BJ (cell line): Measurements from ENCODE around the gene SNX4. TPM values are rescaled to one million over a fixed set of nuclear protein-coding genes. Genes with fewer than 3 reads are reported as not detected.

Source experiments
- CTCF ChIA-PET: fragments of 350-600 bp; formaldehyde crosslinking; extraction: SDS; loops from one replicate; lab custom pipeline; 2021; ENCODE audit warnings: antibody characterized with exemption, inconsistent platforms; lab: Yijun Ruan, JAX
- POLR2A ChIA-PET: fragments of 300-600 bp; sonication (Branson Sonifier 250); formaldehyde crosslinking; extraction: SDS; loops from one replicate; lab custom pipeline; 2021; ENCODE audit warnings: antibody characterized with exemption; lab: Charles Lee
- DNase-seq: peaks from one replicate; pipeline ENCODE4 v3.0.0-alpha.2; 2011; ENCODE audit warnings: low read depth
- H3K27me3 ChIP-seq: 2 replicates; pipeline ENCODE4 v1.6.0; 2011; ENCODE audit warnings: low read length; ENCODE audit not compliant: control insufficient read depth, insufficient read depth
- H3K36me3 ChIP-seq: 2 replicates; pipeline ENCODE4 v1.5.1; 2011; ENCODE audit warnings: low read length; ENCODE audit not compliant: control insufficient read depth, insufficient read depth
- H3K4me3 ChIP-seq: 2 replicates; pipeline ENCODE4 v1.5.1; 2011; ENCODE audit warnings: low read depth, mild to moderate bottlenecking, control low read depth, low read length
- polyA plus RNA-seq: library from polyadenylated mRNA; depleted of rRNA; stranded (reverse); fragments of >200 nt; gene quantifications from 2 replicates; pipeline ENCODE4 v1.2.3, GENCODE V29; 2011
- TF ChIP-seq, protein P1 (sequence below): IDR thresholded peaks from 2 replicates; pipeline ENCODE4 v1.5.1; 2011; ENCODE audit warnings: low read depth, mild to moderate bottlenecking, control low read depth, inconsistent platforms, low read length, moderate library complexity; ENCODE audit not compliant: insufficient read depth

Gene SNX4
- polyA plus RNA-seq, 1 experiment = 6.4 TPM

DNA sequence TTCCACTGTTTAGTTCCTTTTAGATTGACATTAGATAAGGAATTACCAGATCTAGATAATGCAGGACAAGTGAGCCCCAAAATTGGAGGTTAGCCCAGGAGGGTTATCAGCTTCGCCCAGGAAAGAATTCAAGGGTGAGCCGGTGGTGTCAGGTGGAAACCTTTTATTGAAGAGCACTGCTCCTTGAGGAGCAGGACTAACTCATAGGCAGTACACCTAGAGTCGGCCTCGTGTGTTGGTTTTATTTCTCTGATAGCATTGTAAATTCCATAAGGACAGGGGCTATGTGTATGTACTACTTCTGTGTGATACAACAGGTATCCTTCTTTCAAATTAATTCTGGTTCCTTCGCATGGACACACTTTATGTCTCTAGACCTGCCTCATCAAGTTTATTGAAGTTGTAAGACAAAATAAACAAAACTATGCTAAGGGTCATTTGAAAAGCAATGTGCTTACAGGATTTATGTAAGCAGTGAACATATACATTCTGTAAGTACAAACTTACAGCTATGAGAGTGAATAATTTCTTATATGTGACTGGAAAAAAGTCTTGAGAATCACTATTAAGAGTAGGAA lies 57.2 kb downstream of the SNX4 start:
- no peak for DNase-seq
- Histone ChIP-seq H3K4me3 (no peak overlapping the region), H3K27me3 (no peaks in the 10 kb centered on the region), H3K36me3 (peaks cover 7% of the 10 kb centered on the region)
- CTCF ChIA-PET = interaction anchor here (0.9 kb wide), 1 partner anchor 123 kb away, joined by 3 read pairs; no protein-coding TSS in a partner anchor
- POLR2A ChIA-PET = no interaction called here
- TF ChIP-seq, protein P1, sequence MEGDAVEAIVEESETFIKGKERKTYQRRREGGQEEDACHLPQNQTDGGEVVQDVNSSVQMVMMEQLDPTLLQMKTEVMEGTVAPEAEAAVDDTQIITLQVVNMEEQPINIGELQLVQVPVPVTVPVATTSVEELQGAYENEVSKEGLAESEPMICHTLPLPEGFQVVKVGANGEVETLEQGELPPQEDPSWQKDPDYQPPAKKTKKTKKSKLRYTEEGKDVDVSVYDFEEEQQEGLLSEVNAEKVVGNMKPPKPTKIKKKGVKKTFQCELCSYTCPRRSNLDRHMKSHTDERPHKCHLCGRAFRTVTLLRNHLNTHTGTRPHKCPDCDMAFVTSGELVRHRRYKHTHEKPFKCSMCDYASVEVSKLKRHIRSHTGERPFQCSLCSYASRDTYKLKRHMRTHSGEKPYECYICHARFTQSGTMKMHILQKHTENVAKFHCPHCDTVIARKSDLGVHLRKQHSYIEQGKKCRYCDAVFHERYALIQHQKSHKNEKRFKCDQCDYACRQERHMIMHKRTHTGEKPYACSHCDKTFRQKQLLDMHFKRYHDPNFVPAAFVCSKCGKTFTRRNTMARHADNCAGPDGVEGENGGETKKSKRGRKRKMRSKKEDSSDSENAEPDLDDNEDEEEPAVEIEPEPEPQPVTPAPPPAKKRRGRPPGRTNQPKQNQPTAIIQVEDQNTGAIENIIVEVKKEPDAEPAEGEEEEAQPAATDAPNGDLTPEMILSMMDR = no peak

DNA sequence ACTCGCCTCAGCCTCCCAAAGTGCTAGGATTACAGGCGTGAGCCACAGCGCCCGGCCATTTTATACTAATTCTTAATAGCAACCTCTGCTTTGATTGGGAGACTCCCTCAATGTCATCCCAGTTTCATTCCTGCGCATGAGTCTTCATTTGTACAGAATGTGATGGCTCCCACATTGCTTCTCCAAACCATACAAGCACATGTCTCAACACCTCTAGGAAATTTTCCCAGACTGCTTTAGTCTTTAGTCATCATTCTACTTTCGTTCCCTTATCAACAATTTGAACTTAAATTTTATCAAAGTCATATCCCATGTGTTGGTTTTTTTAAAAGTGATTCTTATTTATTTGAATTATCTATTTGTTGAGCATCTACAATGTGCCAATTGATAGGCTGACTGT lies 58.1 kb downstream of the SNX4 start:
- ChIA-PET CTCF (no interaction called here), POLR2A (no interaction called here)
- no peak for DNase-seq

GRCh38 chr3:125460233-125460632 lies 59.8 kb downstream of the SNX4 start:
- TF ChIP-seq, protein P1 = no peak
- no peak for DNase-seq
- Histone ChIP-seq H3K36me3 (peaks cover 10% of the 10 kb centered on the region), H3K4me3 (no peak overlapping the region), H3K27me3 (no peaks in the 10 kb centered on the region)
- ChIA-PET POLR2A (no interaction called here), CTCF (no interaction called here)

More for the DNA sequence above, 58.1 kb downstream of the SNX4 start:
- TF ChIP-seq, protein P1 = no peak
- H3K4me3 ChIP-seq = no peak overlapping the region
- H3K36me3 ChIP-seq = peaks cover 9% of the 10 kb centered on the region
- no peaks in the 10 kb centered on the region for H3K27me3 ChIP-seq

GRCh38 chr3:125443923-125444322 lies 76.1 kb downstream of the SNX4 start:
- CTCF ChIA-PET = interaction anchor here (0.6 kb wide), 1 partner anchor 497 kb away, joined by 3 read pairs; no protein-coding TSS in a partner anchor
- TF ChIP-seq, protein P1 = no peak
- POLR2A ChIA-PET = interaction anchor here (0.6 kb wide), 2 partner anchors 242 to 683 kb away, joined by 3 to 4 read pairs; no protein-coding TSS in a partner anchor
- Histone ChIP-seq H3K36me3 (no peaks in the 10 kb centered on the region), H3K27me3 (no peaks in the 10 kb centered on the region), H3K4me3 (no peak overlapping the region)
- DNase-seq = peak; percentile 78

DNA sequence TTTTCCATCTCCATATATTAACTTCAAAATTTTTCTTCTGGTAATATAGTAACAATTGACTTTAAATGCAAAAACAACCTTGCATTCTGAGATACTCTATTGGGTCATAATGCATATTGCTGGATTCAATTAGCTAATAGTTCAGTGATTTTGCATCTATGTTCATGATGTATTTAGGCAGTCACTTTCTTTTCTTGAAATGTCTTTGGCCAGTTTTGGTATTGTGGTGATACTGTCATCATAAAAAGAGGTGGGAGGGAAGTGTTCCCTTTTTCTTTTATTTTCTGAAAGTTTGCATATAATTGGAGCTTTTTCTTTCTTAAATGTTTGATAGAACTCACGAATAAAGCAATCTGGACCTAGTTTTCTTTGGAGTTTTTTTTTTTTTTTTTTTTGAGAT lies 77.5 kb downstream of the SNX4 start:
- ChIA-PET CTCF (no interaction called here), POLR2A (no interaction called here)
- H3K27me3 ChIP-seq = no peaks in the 10 kb centered on the region
- no peaks in the 10 kb centered on the region for H3K36me3 ChIP-seq
- TF ChIP-seq, protein P1 = no peak
- no peak for DNase-seq
- no peak overlapping the region for H3K4me3 ChIP-seq
